ENCODE data around the gene P2RX6. TPM values are rescaled to one million over a fixed set of nuclear protein-coding genes. Genes with fewer than 3 reads are reported as not detected.
A peak's percentile ranks its signal among the peaks of the same experiment; 100 is the strongest.

P2RX6 gene
- total and polyA plus RNA-seq, 9 of the 15 experiments (the other 6 are each of a cell fraction or from before 2014, with no cell fraction given) = 0.01 to 3.9 (median 1.5) TPM; not detected in 1

- no peak overlapping the region for H3K9ac ChIP-seq (ENCODE audit: insufficient read depth in 1 of 2, low read depth in 2 of 2, low read length in 2 of 2)
- H4K20me1 ChIP-seq (replicated peaks; ENCODE audit: control insufficient read depth, insufficient read depth, low read length) = peaks cover 4% of the 10 kb centered on the region
- H2AFZ ChIP-seq (ENCODE audit: low read depth, low read length) = no peak overlapping the region
- H3K27me3 ChIP-seq (ENCODE audit: control insufficient read depth in 2 of 2, insufficient read depth in 2 of 2, low read length in 2 of 2) = peaks cover 61 to 75% of the 10 kb centered on the region in 2 experiments
- intact Hi-C loops (cut with micrococcal nuclease) (loop anchor here (5.0 kb wide), 1 partner anchor 186 kb away; no protein-coding TSS in a partner anchor), in situ Hi-C loops (cut with MboI) (no loop called here)
- no peaks in the 10 kb centered on the region for H3K79me2 ChIP-seq (ENCODE audit: control insufficient read depth, insufficient read depth, low read length)
- BruUV-seq (replicated peaks) = no TSS peak
- ChIA-PET POLR2A (interaction anchor here (0.8 to 4.1 kb wide), 5 partner anchors 8 to 62 kb away, joined by 3 to 51 read pairs (median 3); no protein-coding TSS in a partner anchor), CTCF (ENCODE audit: low intra/inter-chr PET ratio) (no interaction called here)
- DNase-seq (ENCODE audit: extremely low read depth in 1 of 4, low spot score in 3 of 4) (peak in 1 of 4 experiments; percentile 24), ATAC-seq (no peak), FAIRE-seq (no peak)
- peaks cover 0 to 17% of the 10 kb centered on the region in 2 experiments; a peak in 2 of 5 replicates for H3K4me1 ChIP-seq (replicated peaks in 1 of 2; ENCODE audit: control insufficient read depth in 2 of 2, insufficient read depth in 2 of 2, low read length in 2 of 2)
- under 1% methylated on average over 5 of the region's 5 CpGs for WGBS (ENCODE audit: insufficient coverage, low coverage, missing lambda C conversion rate)
- no peak overlapping the region for H3K4me2 ChIP-seq (ENCODE audit: insufficient read depth, low read length)
- no peaks in the 10 kb centered on the region for H3K9me1 ChIP-seq (ENCODE audit: control insufficient read depth, insufficient read depth, low read length)
- H3K27ac ChIP-seq (ENCODE audit: extremely low read depth, low read depth, low read length) = no peak overlapping the region
- no peaks in the 10 kb centered on the region for H3K36me3 ChIP-seq (ENCODE audit: control insufficient read depth, insufficient read depth, low read length)
- no peak overlapping the region for H3K4me3 ChIP-seq
- peaks cover 5% of the 10 kb centered on the region for H3K9me3 ChIP-seq (replicated peaks; ENCODE audit: control insufficient read depth, insufficient read depth, low read depth, low read length)
- TF ChIP-seq ZNF589 (CRISPR knock-in tag; IDR thresholded peaks at IDR 0.05; ENCODE audit: low read depth) (no peak), IFI16 (CRISPR knock-in tag; IDR thresholded peaks at IDR 0.05) (no peak), SMARCA5 (IDR thresholded peaks at IDR 0.05) (no peak), RBBP5 (IDR thresholded peaks at IDR 0.05; ENCODE audit: borderline replicate concordance, insufficient read depth, low read length, poor library complexity, severe bottlenecking) (no peak), ZNF133 (CRISPR knock-in tag; IDR thresholded peaks at IDR 0.05) (0 out of 2 replicates have a peak, but pooled peaks have one; percentile 69), REST (IDR thresholded peaks at IDR 0.05; ENCODE audit: borderline replicate concordance) (no peak), REST (CRISPR knock-in tag; IDR thresholded peaks at IDR 0.05; ENCODE audit: low read depth) (0 out of 2 replicates have a peak, but pooled peaks have one; percentile 7), MTF1 (CRISPR knock-in tag; IDR thresholded peaks at IDR 0.05; ENCODE audit: borderline replicate concordance) (no peak), CHD1 (IDR thresholded peaks at IDR 0.05; ENCODE audit: low read length) (peak; percentile 26), NEUROD1 (IDR thresholded peaks at IDR 0.05; ENCODE audit: borderline replicate concordance, low read depth, low read length, partially characterized antibody) (no peak), ATF1 (CRISPR knock-in tag; IDR thresholded peaks at IDR 0.05) (0 out of 2 replicates have a peak, but pooled peaks have one; percentile 19), ATF1 (tag; IDR thresholded peaks at IDR 0.05) (no peak)
- TF ChIP-seq, protein P1, sequence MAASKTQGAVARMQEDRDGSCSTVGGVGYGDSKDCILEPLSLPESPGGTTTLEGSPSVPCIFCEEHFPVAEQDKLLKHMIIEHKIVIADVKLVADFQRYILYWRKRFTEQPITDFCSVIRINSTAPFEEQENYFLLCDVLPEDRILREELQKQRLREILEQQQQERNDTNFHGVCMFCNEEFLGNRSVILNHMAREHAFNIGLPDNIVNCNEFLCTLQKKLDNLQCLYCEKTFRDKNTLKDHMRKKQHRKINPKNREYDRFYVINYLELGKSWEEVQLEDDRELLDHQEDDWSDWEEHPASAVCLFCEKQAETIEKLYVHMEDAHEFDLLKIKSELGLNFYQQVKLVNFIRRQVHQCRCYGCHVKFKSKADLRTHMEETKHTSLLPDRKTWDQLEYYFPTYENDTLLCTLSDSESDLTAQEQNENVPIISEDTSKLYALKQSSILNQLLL (CRISPR knock-in tag; IDR thresholded peaks at IDR 0.05; ENCODE audit: borderline replicate concordance) = no peak
Measured at GRCh38 chr22:21073482-21073881, 58.5 kb downstream of the P2RX6 start.

Data from K562 (cell line).